ENCODE measurements around the gene HOXD10. TPM values are rescaled to one million over a fixed set of nuclear protein-coding genes. Genes with fewer than 3 reads are reported as not detected.

HOXD10 gene
- total and polyA plus RNA-seq, 4 donors, result not detected

DNA sequence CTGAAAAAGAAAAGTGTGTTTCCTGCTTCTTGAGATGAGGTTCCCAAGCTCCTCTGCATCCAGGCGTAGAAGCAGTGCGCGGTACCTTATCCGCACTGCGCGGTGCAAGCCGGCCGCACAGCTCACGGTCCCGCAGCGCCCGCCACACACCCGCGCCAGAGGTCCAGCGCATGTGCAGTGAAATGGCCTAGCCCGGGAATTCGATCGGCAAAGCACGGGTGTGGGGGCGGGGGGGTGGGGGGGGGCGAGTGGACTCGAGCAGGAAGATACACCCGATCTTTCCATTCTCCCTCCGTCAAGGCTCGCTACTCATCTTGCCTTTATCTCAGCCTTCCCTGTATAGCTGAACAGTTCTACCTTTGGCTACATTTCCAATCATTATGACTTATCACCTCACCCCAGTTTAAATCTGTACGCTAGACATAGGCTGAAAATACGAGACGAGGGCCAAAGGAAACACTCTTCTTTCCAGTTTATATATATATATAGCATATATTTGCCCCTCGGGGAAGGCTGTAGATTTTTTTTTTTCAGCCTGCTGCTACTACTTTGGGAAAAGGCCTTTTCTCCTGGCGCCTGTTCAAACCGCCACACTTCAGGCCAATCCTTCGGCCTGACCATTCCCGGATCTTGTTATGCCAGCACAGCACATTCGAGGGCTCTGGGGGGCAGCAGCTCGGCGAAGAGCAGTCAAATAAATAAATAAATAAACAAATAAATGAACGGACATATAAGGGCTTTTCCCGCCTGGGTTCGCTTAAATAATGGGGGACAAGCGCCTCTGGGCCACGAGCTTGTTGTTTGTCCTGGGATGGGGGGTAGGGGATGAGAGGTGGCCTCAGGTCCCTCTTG is 23.3 kb downstream of the HOXD10 start:
- peaks cover 7 to 18% (median 13%) of the 10 kb centered on the region in 4 donors for H3K4me1 ChIP-seq (ENCODE audit: control insufficient read depth in 4 of 4, insufficient read depth in 4 of 4, low read length in 3 of 4)
- peak overlapping the region in 1 of 3 donors; percentile 52 for H3K4me3 ChIP-seq (ENCODE audit: low read depth in 1 of 3, low read length in 3 of 3)
- H3K9me3 ChIP-seq (ENCODE audit: control insufficient read depth in 4 of 4, low read length in 3 of 4), result no peaks in the 10 kb centered on the region
- TF ChIP-seq, protein P1, sequence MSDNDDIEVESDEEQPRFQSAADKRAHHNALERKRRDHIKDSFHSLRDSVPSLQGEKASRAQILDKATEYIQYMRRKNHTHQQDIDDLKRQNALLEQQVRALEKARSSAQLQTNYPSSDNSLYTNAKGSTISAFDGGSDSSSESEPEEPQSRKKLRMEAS (IDR thresholded peaks at IDR 0.05), result no peak
- TF ChIP-seq, protein P2, sequence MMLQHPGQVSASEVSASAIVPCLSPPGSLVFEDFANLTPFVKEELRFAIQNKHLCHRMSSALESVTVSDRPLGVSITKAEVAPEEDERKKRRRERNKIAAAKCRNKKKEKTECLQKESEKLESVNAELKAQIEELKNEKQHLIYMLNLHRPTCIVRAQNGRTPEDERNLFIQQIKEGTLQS (IDR thresholded peaks at IDR 0.05), result no peak
- TF ChIP-seq JUND (IDR thresholded peaks at IDR 0.05) (no peak), RXRA (IDR thresholded peaks at IDR 0.05) (no peak), CTCF (IDR thresholded peaks at IDR 0.05; ENCODE audit: low read depth, low read length, missing input control) (no peak), RAD21 (IDR thresholded peaks at IDR 0.05) (no peak)
- H3K27ac ChIP-seq (ENCODE audit: low read depth in 1 of 2, low read length in 2 of 2), result no peak overlapping the region
- DNase-seq (ENCODE audit: low spot score), result no peak
- H3K27me3 ChIP-seq (ENCODE audit: control insufficient read depth in 4 of 4, insufficient read depth in 4 of 4, low read length in 3 of 4), result peaks cover 9 to 29% (median 25%) of the 10 kb centered on the region in 4 donors
- no peaks in the 10 kb centered on the region for H3K36me3 ChIP-seq (ENCODE audit: control insufficient read depth in 4 of 4, insufficient read depth in 3 of 4, low read depth in 1 of 4, low read length in 3 of 4)
- no peak overlapping the region for H3K9ac ChIP-seq (ENCODE audit: low read depth in 1 of 2, low read length in 2 of 2)
- 18% methylated on average over 41 of the region's 41 CpGs for WGBS

GRCh38 chr2:176140513-176141317 is 24.1 kb downstream of the HOXD10 start:
- Histone ChIP-seq H3K9ac (ENCODE audit: low read depth in 1 of 2, low read length in 2 of 2) (no peak overlapping the region), H3K27me3 (ENCODE audit: control insufficient read depth in 4 of 4, insufficient read depth in 4 of 4, low read length in 3 of 4) (peaks cover 5 to 27% (median 20%) of the 10 kb centered on the region in 4 donors), H3K27ac (ENCODE audit: low read depth in 1 of 2, low read length in 2 of 2) (no peak overlapping the region), H3K9me3 (ENCODE audit: control insufficient read depth in 4 of 4, low read length in 3 of 4) (no peaks in the 10 kb centered on the region), H3K36me3 (ENCODE audit: control insufficient read depth in 4 of 4, insufficient read depth in 3 of 4, low read depth in 1 of 4, low read length in 3 of 4) (no peaks in the 10 kb centered on the region), H3K4me3 (ENCODE audit: low read depth in 1 of 3, low read length in 3 of 3) (peak overlapping the region in 2 of 3 donors; percentile 52 to 59), H3K4me1 (ENCODE audit: control insufficient read depth in 4 of 4, insufficient read depth in 4 of 4, low read length in 3 of 4) (peaks cover 7 to 18% (median 13%) of the 10 kb centered on the region in 4 donors)
- peak; percentile 72 for TF ChIP-seq CTCF (IDR thresholded peaks at IDR 0.05; ENCODE audit: low read depth, low read length, missing input control)
- TF ChIP-seq GABPA (IDR thresholded peaks at IDR 0.05 in 1 of 2, conservative IDR thresholded peaks at IDR 0.05 in 1 of 2), result no peak
- TF ChIP-seq RAD21 (IDR thresholded peaks at IDR 0.05), result peak; percentile 90 to 94
- peak; percentile 71 for DNase-seq (ENCODE audit: low spot score)
- 8% methylated on average over 48 of the region's 48 CpGs for WGBS

DNA sequence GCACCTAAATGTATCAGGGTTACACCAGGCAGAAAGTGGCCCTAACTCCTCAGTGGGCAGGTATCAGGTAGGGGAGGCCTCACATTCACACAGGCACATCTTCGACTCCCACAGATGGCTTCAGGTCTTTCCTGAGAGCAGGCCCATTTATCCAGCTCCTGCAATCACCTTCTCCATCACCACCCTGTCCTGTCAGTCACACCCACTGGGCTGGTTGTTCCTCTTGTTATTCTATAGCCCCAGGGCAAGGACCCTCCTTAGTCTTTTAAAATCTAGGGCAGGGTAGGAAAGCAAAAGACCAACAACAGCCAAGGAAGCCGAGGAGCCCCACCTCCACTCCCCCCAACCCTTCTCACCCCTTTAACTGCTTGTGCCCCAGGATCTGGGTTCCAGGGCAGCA is 25.7 kb downstream of the HOXD10 start:
- H3K4me1 ChIP-seq (ENCODE audit: control insufficient read depth in 4 of 4, insufficient read depth in 4 of 4, low read length in 3 of 4), result peaks cover 3 to 11% (median 8%) of the 10 kb centered on the region in 4 donors
- H3K27me3 ChIP-seq (ENCODE audit: control insufficient read depth in 4 of 4, insufficient read depth in 4 of 4, low read length in 3 of 4), result peaks cover 5 to 28% (median 23%) of the 10 kb centered on the region in 4 donors
- WGBS, result 89% methylated on average over 2 of the region's 2 CpGs
- TF ChIP-seq TAF1 (conservative IDR thresholded peaks at IDR 0.05), result no peak
- no peak for TF ChIP-seq RAD21 (IDR thresholded peaks at IDR 0.05)
- TF ChIP-seq, protein P1 (IDR thresholded peaks at IDR 0.05), result no peak
- no peak for TF ChIP-seq GABPA (IDR thresholded peaks at IDR 0.05 in 1 of 2, conservative IDR thresholded peaks at IDR 0.05 in 1 of 2)
- no peak for TF ChIP-seq HNF4A (conservative IDR thresholded peaks at IDR 0.05)
- H3K4me3 ChIP-seq (ENCODE audit: low read depth in 1 of 3, low read length in 3 of 3), result no peak overlapping the region
- H3K27ac ChIP-seq (ENCODE audit: low read depth in 1 of 2, low read length in 2 of 2), result no peak overlapping the region
- H3K9me3 ChIP-seq (ENCODE audit: control insufficient read depth in 4 of 4, low read length in 3 of 4), result no peaks in the 10 kb centered on the region
- no peaks in the 10 kb centered on the region for H3K36me3 ChIP-seq (ENCODE audit: control insufficient read depth in 4 of 4, insufficient read depth in 3 of 4, low read depth in 1 of 4, low read length in 3 of 4)
- DNase-seq (ENCODE audit: low spot score), result no peak
- no peak overlapping the region for H3K9ac ChIP-seq (ENCODE audit: low read depth in 1 of 2, low read length in 2 of 2)
